SKM-1 (cell line): ENCODE data around the gene DQX1.
A peak's percentile ranks its signal among the peaks of the same experiment; 100 is the strongest.
"Not testable (repeated sequence)": the region's sequence is repeated elsewhere in the genome, so short reads cannot be mapped to it uniquely, and the experiment has no call there.

Experiments
- DNase-seq: peaks from one replicate; lab custom pipeline; 2025; ENCODE audit not compliant: unreplicated experiment; lab: John Stamatoyannopoulos, UW

Gene DQX1

GRCh38 chr2:74497777-74498499, 28.1 kb downstream of the DQX1 start:
- no peak for DNase-seq

GRCh38 chr2:74496997-74497776, 28.8 kb downstream of the DQX1 start:
- DNase-seq, result no peak

GRCh38 chr2:74495440-74495839, 30.6 kb downstream of the DQX1 start:
- DNase-seq, result no peak

- DNase-seq, result no peak
Measured at GRCh38 chr2:74493546-74493945, 32.5 kb downstream of the DQX1 start.

GRCh38 chr2:74491648-74492544, 34.1 kb downstream of the DQX1 start:
- no peak for DNase-seq

- no peak for DNase-seq
Measured at GRCh38 chr2:74489906-74490305, 36.1 kb downstream of the DQX1 start.

GRCh38 chr2:74488643-74489481, 37.2 kb downstream of the DQX1 start:
- DNase-seq, result no peak

- no peak for DNase-seq
Measured at GRCh38 chr2:74486141-74486540, 39.9 kb downstream of the DQX1 start.

- DNase-seq, result not testable (repeated sequence)
Measured at GRCh38 chr2:74483675-74484164, 42.3 kb downstream of the DQX1 start.

GRCh38 chr2:74482801-74483674, 43.0 kb downstream of the DQX1 start, which contains the start of the genes CCDC142 and TTC31:
TSS of gene CCDC142 (minus strand) at chr2:74482998. CDS start at chr2:74482837, 161 bp downstream.
TSS of gene TTC31 (plus strand) at chr2:74483081. CDS start at chr2:74483096, 15 bp downstream.
- DNase-seq, result peak; percentile 93

- DNase-seq, result no peak
Measured at GRCh38 chr2:74481961-74482800, 43.9 kb downstream of the DQX1 start.

- DNase-seq, result no peak
Measured at GRCh38 chr2:74481431-74481830, 44.6 kb downstream of the DQX1 start.

GRCh38 chr2:74474899-74475298, 51.1 kb downstream of the DQX1 start:
- DNase-seq, result no peak

GRCh38 chr2:74474481-74474880, 51.5 kb downstream of the DQX1 start:
- no peak for DNase-seq

- DNase-seq, result no peak
Measured at GRCh38 chr2:74472945-74473258, 53.1 kb downstream of the DQX1 start.

GRCh38 chr2:74472086-74472944, 53.7 kb downstream of the DQX1 start, which contains the start of gene MRPL53:
TSS of gene MRPL53 (minus strand) at chr2:74472680. CDS start at chr2:74472660, 20 bp downstream.
- DNase-seq, result peak; percentile 84

GRCh38 chr2:74471332-74472065, 54.5 kb downstream of the DQX1 start:
- no peak for DNase-seq
